HFFc6 (cell line): Measurements from ENCODE around the gene DNMT3A. TPM values are rescaled to one million over a fixed set of nuclear protein-coding genes. Genes with fewer than 3 reads are reported as not detected.

ENCODE experiments used
- DNase-seq: peaks from one replicate; pipeline ENCODE4 v3.0.0-alpha.2; 2018
- H3K27ac Mint-ChIP-seq: 2 replicates; pipeline ENCODE4 v1.8.0; 2020; ENCODE audit warnings: mild to moderate bottlenecking, mixed read lengths
- H3K27me3 Mint-ChIP-seq: 2 replicates; pipeline ENCODE4 v1.8.0; 2021; ENCODE audit warnings: mild to moderate bottlenecking, moderate library complexity, mixed read lengths; ENCODE audit not compliant: insufficient read depth
- H3K36me3 Mint-ChIP-seq: 2 replicates; pipeline ENCODE4 v1.8.0; 2021; ENCODE audit warnings: low read depth, mixed read lengths
- H3K4me1 Mint-ChIP-seq: 2 replicates; pipeline ENCODE4 v1.8.0; 2020; ENCODE audit warnings: low read depth, mixed read lengths
- H3K4me3 Mint-ChIP-seq: 2 replicates; pipeline ENCODE4 v1.8.0; 2020; ENCODE audit warnings: mild to moderate bottlenecking, moderate library complexity, mixed read lengths
- H3K9me3 Mint-ChIP-seq: 2 replicates; pipeline ENCODE4 v1.8.0; 2020; ENCODE audit warnings: mild to moderate bottlenecking, mixed read lengths
- total RNA-seq, 6 experiments: library from RNA; stranded (reverse); fragmentation: NEBNext Ultra II Directional; extraction: Animal tissue kit (Norgen Biotek cat#: 25700); gene quantifications; 2 replicates in 1 of 6; 3 replicates in 5 of 6; pipeline ENCODE4 v1.2.3, GENCODE V29; 2021
- TF ChIP-seq, protein P1 (sequence below): fragments of 200-600 bp; sonication (generic); IDR thresholded peaks from 2 replicates; pipeline ENCODE4 v1.5.0; 2021; ENCODE audit warnings: antibody characterized with exemption, mild to moderate bottlenecking

Gene DNMT3A
- total RNA-seq, 6 experiments from 2014 or later: 3.5 to 5.2 (median 4.5) TPM

DNA sequence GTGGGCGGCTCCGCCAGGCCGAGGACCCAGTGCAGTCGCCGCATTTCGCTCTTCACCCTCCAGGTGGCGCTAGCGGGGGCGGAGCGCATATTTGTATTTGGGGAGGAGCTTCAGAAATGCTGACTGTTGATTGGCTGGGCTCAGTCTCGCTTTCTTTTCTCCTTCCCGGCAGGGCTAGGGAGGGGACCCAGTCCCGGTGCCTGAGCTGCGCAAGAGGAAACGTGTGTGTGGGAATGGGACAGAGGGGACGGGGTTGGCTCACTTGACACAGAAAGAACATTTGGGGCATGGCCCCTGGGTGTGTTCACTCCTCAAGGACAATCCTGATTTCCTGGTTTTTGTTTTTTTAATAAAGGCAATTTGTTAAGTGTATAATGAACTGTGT is 20.3 kb upstream of the DNMT3A start:
- H3K27me3 Mint-ChIP-seq: peaks cover 7% of the 10 kb centered on the region
- no peaks in the 10 kb centered on the region for H3K36me3 Mint-ChIP-seq
- no peaks in the 10 kb centered on the region for H3K9me3 Mint-ChIP-seq
- peaks cover 14% of the 10 kb centered on the region for H3K4me1 Mint-ChIP-seq
- H3K27ac Mint-ChIP-seq: peak overlapping the region; percentile 62; the same call in 1 of the 2 replicates
- peak overlapping the region; percentile 84 for H3K4me3 Mint-ChIP-seq
- TF ChIP-seq, protein P1, sequence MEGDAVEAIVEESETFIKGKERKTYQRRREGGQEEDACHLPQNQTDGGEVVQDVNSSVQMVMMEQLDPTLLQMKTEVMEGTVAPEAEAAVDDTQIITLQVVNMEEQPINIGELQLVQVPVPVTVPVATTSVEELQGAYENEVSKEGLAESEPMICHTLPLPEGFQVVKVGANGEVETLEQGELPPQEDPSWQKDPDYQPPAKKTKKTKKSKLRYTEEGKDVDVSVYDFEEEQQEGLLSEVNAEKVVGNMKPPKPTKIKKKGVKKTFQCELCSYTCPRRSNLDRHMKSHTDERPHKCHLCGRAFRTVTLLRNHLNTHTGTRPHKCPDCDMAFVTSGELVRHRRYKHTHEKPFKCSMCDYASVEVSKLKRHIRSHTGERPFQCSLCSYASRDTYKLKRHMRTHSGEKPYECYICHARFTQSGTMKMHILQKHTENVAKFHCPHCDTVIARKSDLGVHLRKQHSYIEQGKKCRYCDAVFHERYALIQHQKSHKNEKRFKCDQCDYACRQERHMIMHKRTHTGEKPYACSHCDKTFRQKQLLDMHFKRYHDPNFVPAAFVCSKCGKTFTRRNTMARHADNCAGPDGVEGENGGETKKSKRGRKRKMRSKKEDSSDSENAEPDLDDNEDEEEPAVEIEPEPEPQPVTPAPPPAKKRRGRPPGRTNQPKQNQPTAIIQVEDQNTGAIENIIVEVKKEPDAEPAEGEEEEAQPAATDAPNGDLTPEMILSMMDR: peak; percentile 98
- DNase-seq: peak; percentile 83

DNA sequence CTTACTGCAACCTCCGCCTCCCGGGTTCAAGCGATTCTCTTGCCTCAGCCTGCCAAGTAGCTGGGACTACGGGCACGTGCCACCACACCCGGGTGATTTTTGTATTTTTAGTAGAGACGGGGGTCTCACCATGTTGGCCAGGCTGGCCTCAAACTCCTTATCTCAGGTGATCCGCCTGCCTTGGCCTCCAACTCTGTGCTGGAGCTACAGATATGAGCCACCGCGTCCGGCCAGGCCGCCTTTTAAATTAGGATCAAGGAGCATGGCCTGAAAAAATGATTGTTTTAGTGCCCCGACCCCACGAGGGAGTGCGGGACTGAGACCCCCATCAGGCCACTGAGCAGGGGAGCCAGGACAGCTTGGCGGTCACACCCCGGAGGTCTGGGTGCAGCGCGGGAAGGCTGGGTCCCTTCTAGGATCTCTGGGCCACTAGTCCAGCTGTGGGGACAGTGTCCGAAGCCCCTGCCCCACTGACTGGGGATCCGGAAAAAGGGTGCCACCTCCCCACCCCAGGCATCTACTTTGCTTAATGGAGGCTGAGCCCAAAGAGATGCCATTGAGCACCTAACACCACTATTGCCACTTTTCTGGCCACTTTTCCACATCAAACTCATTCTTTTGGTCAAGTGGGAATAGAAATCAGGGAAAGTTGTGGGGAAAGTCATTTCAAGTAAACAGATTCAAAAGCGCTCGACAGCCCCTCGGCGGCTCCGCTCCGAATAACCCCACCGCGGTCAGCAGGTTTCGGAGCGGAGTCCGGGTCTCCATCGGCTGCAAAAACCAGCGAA is 19.7 kb upstream of the DNMT3A start:
- H3K27me3 Mint-ChIP-seq: peaks cover 7% of the 10 kb centered on the region
- H3K27ac Mint-ChIP-seq: no peak overlapping the region

GRCh38 chr2:25358836-25359235 is 17.1 kb upstream of the DNMT3A start:
- TF ChIP-seq, protein P1: no peak

More for the DNA sequence above, 19.7 kb upstream of the DNMT3A start:
- no peak for DNase-seq
- TF ChIP-seq, protein P1: no peak
- Mint-ChIP-seq H3K4me1 (peaks cover 14% of the 10 kb centered on the region), H3K9me3 (no peaks in the 10 kb centered on the region), H3K4me3 (peak overlapping the region; percentile 84), H3K36me3 (no peaks in the 10 kb centered on the region)

GRCh38 chr2:25358249-25358815 is 16.6 kb upstream of the DNMT3A start:
- no peak overlapping the region for H3K27ac Mint-ChIP-seq
- DNase-seq: no peak
- no peak overlapping the region for H3K4me3 Mint-ChIP-seq
- no peaks in the 10 kb centered on the region for H3K9me3 Mint-ChIP-seq
- peaks cover 15% of the 10 kb centered on the region for H3K27me3 Mint-ChIP-seq
- TF ChIP-seq, protein P1: no peak
- H3K36me3 Mint-ChIP-seq: no peaks in the 10 kb centered on the region
- peaks cover 14% of the 10 kb centered on the region for H3K4me1 Mint-ChIP-seq

More at GRCh38 chr2:25358836-25359235, 17.1 kb upstream of the DNMT3A start:
- no peak overlapping the region for H3K27ac Mint-ChIP-seq
- no peaks in the 10 kb centered on the region for H3K36me3 Mint-ChIP-seq
- H3K4me3 Mint-ChIP-seq: no peak overlapping the region
- peaks cover 13% of the 10 kb centered on the region for H3K27me3 Mint-ChIP-seq
- no peaks in the 10 kb centered on the region for H3K9me3 Mint-ChIP-seq
- H3K4me1 Mint-ChIP-seq: peaks cover 14% of the 10 kb centered on the region
- no peak for DNase-seq

DNA sequence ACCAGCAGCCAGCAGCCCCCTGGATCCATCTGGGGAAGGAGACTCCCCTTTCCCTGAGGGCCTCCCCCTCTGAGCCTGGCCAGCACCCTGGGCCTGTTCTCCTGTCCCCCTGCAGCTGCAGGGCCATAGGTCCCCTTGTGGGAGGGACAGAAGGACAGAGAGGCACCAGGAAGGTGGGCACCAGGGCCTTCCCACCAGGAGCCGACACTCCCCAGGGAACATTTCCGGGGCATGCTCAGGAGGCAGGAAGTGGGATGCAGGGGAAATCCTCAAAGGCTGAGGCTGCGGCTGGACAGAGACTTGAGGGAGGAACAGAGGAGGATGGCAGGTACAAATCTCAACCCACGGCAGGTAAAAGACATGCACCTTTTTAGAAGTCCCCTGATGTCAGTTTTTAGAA is 14.4 kb upstream of the DNMT3A start:
- H3K4me1 Mint-ChIP-seq: no peaks in the 10 kb centered on the region
- DNase-seq: no peak

More for the DNA sequence above, 14.4 kb upstream of the DNMT3A start:
- Mint-ChIP-seq H3K36me3 (no peaks in the 10 kb centered on the region), H3K27ac (no peak overlapping the region), H3K9me3 (no peaks in the 10 kb centered on the region), H3K4me3 (no peak overlapping the region), H3K27me3 (peaks cover 13% of the 10 kb centered on the region)
- TF ChIP-seq, protein P1: no peak
